ENCODE results near the gene EXD1. TPM values are rescaled to one million over a fixed set of nuclear protein-coding genes. Genes with fewer than 3 reads are reported as not detected.

EXD1 gene
- total RNA-seq, 1 donor: not detected

DNA sequence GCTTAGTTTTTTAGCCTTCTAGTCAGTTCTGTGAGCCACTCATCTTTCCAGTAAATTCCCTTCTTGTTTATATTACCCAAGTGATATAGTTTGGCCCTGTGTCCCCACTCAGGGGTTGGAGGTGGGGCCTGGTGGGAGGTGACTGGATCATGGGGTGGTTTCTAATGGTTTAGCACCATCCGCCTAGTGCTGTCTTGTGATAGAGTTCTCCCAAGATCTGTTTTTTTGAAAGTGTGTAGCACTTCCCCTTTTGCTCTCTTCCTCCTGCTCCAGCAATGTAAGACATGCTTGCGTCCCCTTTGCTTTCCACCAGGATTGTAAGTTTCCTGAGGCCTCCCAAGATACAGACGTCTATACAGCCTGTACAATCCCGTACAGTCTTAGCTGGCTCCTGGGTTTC is 60.8 kb downstream of the EXD1 start:
- TF ChIP-seq, protein P1, sequence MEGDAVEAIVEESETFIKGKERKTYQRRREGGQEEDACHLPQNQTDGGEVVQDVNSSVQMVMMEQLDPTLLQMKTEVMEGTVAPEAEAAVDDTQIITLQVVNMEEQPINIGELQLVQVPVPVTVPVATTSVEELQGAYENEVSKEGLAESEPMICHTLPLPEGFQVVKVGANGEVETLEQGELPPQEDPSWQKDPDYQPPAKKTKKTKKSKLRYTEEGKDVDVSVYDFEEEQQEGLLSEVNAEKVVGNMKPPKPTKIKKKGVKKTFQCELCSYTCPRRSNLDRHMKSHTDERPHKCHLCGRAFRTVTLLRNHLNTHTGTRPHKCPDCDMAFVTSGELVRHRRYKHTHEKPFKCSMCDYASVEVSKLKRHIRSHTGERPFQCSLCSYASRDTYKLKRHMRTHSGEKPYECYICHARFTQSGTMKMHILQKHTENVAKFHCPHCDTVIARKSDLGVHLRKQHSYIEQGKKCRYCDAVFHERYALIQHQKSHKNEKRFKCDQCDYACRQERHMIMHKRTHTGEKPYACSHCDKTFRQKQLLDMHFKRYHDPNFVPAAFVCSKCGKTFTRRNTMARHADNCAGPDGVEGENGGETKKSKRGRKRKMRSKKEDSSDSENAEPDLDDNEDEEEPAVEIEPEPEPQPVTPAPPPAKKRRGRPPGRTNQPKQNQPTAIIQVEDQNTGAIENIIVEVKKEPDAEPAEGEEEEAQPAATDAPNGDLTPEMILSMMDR (IDR thresholded peaks at IDR 0.05; ENCODE audit: insufficient read depth, low read length): no peak
- no peak overlapping the region for H3K4me3 ChIP-seq (ENCODE audit: low read depth, low read length)
- DNase-seq (ENCODE audit: low read depth): no peak

DNA sequence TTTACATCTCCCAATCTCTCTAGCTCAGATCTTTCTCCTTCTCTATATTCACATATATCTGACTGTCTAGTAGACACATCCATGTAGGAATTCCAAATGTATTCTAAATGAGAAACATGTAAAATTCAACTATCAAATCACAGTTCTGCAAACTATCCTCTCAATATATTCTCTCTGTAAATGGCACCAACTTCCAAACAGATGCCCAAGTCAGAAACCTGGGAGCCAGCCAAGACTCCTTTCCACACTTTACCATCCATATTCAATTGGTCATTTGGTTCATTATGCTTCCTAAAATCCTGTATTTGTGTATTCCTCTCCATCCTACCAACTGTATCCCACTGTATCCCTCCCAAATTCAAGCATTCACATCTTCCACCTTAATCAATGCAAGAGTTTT is 61.5 kb downstream of the EXD1 start:
- DNase-seq (ENCODE audit: low read depth): no peak
- no peak overlapping the region for H3K4me3 ChIP-seq (ENCODE audit: low read depth, low read length)
- TF ChIP-seq, protein P1 (IDR thresholded peaks at IDR 0.05; ENCODE audit: insufficient read depth, low read length): no peak

DNA sequence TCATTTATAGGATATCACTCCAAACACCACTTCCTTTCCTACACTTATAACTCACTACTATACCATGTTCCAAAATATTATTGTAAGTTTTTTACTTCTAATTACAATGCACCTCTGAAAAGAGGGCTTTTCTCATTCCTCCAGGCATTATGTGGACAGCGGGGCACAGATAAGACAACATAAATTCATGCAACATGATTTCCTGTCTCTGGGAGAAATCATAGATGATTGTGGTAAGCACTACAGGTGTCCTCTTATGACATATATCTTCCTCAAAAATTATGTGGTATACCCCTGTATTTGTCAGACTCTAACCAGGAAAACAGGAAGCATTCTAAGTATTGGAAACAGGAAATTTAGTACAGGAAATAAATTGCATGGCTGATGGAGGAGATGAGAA is 68.8 kb downstream of the EXD1 start:
- no peak for DNase-seq (ENCODE audit: low read depth)
- TF ChIP-seq, protein P1 (IDR thresholded peaks at IDR 0.05; ENCODE audit: insufficient read depth, low read length): no peak
- no peak overlapping the region for H3K4me3 ChIP-seq (ENCODE audit: low read depth, low read length)

DNA sequence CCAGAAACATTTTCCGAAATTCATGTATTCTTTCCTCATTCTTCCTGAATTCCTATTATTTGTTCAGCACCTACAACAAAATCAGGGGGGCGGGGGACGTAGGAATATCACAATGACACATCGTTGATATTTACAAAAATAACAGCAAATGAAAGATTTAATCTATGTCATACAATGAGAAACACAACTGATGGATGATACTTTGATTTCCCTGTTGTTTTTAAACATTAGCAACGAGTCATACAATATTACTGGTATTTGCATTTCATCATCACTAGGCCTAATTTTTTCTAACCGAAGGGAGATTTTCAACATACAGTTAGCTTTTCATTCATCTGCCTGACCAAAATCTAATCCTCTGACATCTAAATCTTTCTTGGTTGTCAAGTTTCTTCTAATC is 69.2 kb downstream of the EXD1 start:
- H3K4me3 ChIP-seq (ENCODE audit: low read depth, low read length): no peak overlapping the region
- TF ChIP-seq, protein P1 (IDR thresholded peaks at IDR 0.05; ENCODE audit: insufficient read depth, low read length): no peak
- DNase-seq (ENCODE audit: low read depth): peak; percentile 47

DNA sequence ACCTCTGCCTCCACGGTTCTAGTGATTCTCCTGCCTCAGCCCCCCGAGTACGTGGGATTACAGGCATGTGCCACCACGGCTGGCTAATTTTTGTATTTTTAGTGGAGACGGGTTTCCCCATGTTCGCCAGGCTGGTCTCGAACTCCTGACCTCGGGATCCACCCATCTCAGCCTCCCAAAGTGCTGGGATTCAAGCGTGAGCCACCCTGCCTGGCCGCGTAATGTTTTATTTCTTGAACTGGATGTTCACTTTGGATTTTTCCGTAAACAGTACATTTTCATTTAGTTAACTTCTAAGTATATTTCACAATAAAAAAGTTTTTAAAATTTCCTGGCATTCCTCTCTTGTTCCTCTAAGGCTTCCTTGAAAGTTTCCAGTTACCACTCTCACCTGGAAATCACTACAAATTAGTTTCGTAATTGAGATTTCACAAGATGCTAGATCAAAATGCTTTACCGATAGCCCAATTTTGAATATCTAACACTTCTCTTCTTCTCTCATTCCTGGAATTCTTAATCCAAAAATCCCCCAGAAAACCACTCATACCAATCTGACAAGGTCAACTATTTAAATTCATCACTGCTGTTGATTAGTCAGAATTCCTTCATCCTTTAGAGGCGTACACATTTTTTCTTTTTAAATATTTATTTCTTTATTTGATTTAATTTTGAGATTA is 69.8 kb downstream of the EXD1 start:
- peak; percentile 42 for DNase-seq (ENCODE audit: low read depth)
- H3K4me3 ChIP-seq (ENCODE audit: low read depth, low read length): no peak overlapping the region
- TF ChIP-seq, protein P1 (IDR thresholded peaks at IDR 0.05; ENCODE audit: insufficient read depth, low read length): no peak

DNA sequence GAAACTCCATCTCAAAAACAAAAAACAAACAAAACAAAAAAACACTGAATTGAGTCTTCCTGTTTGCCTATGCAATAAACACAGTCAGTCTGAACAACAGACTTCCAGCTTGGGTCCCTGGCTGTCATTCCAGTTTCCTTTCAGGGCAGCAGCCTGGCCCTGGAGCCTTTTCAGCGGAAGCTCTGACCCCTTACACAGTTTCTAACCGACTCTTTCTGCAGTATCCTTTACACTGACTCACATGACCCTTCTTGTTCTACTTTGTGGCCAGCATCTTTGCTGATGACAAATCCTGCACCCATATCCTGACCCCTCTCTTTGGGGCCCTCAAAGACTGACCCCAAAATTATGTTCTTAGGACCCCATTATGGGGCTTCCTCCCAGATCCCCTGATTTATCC is 76.1 kb downstream of the EXD1 start:
- no peak for DNase-seq (ENCODE audit: low read depth)
- H3K4me3 ChIP-seq (ENCODE audit: low read depth, low read length): no peak overlapping the region
- TF ChIP-seq, protein P1 (IDR thresholded peaks at IDR 0.05; ENCODE audit: insufficient read depth, low read length): no peak

DNA sequence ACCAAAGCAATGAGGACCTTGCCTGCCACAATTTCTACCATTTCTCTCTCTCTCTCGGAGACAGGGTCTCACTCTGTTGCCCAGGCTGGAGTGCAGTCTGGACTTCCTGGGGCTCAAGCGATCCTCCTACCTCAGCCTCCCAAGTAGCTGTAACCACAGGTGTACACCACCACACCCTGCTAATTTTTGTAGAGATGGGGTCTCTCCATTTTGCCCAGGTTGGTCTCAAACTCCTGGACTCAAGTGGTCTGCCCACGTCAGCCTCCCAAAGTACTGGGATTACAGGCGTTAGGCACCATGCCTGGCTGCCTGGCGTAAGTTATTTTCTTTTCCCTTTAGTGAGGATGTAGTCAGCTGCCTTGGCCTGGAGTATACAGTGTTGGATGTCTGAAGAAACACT is 76.8 kb downstream of the EXD1 start:
- H3K4me3 ChIP-seq (ENCODE audit: low read depth, low read length): no peak overlapping the region
- DNase-seq (ENCODE audit: low read depth): no peak
- TF ChIP-seq, protein P1 (IDR thresholded peaks at IDR 0.05; ENCODE audit: insufficient read depth, low read length): no peak

All from fibroblast of the aortic adventitia (primary cell).